Measurements from ENCODE around the gene CHRNA4. TPM values are rescaled to one million over a fixed set of nuclear protein-coding genes. Genes with fewer than 3 reads are reported as not detected.

The CHRNA4 gene
- total RNA-seq, 1 donor from 2014 or later, result not detected

- H3K27ac ChIP-seq, result no peak overlapping the region
- H3K4me3 ChIP-seq, result no peak overlapping the region
- intact Hi-C loops (cut with DNase I), result no loop called here
- H3K4me1 ChIP-seq, result no peaks in the 10 kb centered on the region
- ATAC-seq (no peak), DNase-seq (no peak)
- no peak for TF ChIP-seq CTCF (IDR thresholded peaks at IDR 0.05)
- no peaks in the 10 kb centered on the region for H3K9me3 ChIP-seq
- no peaks in the 10 kb centered on the region for H3K36me3 ChIP-seq
- peaks cover 21% of the 10 kb centered on the region for H3K27me3 ChIP-seq (ENCODE audit: low read depth)
Observed at GRCh38 chr20:63398744-63399514, 37.8 kb upstream of the CHRNA4 start.

GRCh38 chr20:63397946-63398450, 36.8 kb upstream of the CHRNA4 start:
- intact Hi-C loops (cut with DNase I), result no loop called here
- DNase-seq, result no peak

GRCh38 chr20:63397155-63397843, 36.1 kb upstream of the CHRNA4 start:
- ATAC-seq (no peak), DNase-seq (no peak)
- intact Hi-C loops (cut with DNase I), result no loop called here
- no peak for TF ChIP-seq CTCF (IDR thresholded peaks at IDR 0.05)
- H3K27me3 ChIP-seq (ENCODE audit: low read depth), result peaks cover 29% of the 10 kb centered on the region
- no peak overlapping the region for H3K27ac ChIP-seq
- no peaks in the 10 kb centered on the region for H3K9me3 ChIP-seq
- H3K4me3 ChIP-seq, result no peak overlapping the region
- no peaks in the 10 kb centered on the region for H3K4me1 ChIP-seq
- no peaks in the 10 kb centered on the region for H3K36me3 ChIP-seq

More at GRCh38 chr20:63397946-63398450, 36.8 kb upstream of the CHRNA4 start:
- TF ChIP-seq CTCF (IDR thresholded peaks at IDR 0.05), result no peak
- ATAC-seq, result no peak
- H3K27ac ChIP-seq, result no peak overlapping the region
- H3K4me3 ChIP-seq, result no peak overlapping the region
- no peaks in the 10 kb centered on the region for H3K9me3 ChIP-seq
- no peaks in the 10 kb centered on the region for H3K36me3 ChIP-seq
- H3K4me1 ChIP-seq, result no peaks in the 10 kb centered on the region
- H3K27me3 ChIP-seq (ENCODE audit: low read depth), result peaks cover 27% of the 10 kb centered on the region

- Histone ChIP-seq H3K27me3 (ENCODE audit: low read depth) (peaks cover 30% of the 10 kb centered on the region), H3K4me3 (no peak overlapping the region), H3K9me3 (no peaks in the 10 kb centered on the region), H3K36me3 (no peaks in the 10 kb centered on the region), H3K27ac (no peak overlapping the region), H3K4me1 (no peaks in the 10 kb centered on the region)
- ATAC-seq (no peak), DNase-seq (no peak)
- intact Hi-C loops (cut with DNase I), result no loop called here
- no peak for TF ChIP-seq CTCF (IDR thresholded peaks at IDR 0.05)
Observed at GRCh38 chr20:63396300-63396699, 35.2 kb upstream of the CHRNA4 start.

- Histone ChIP-seq H3K9me3 (no peaks in the 10 kb centered on the region), H3K27me3 (ENCODE audit: low read depth) (peaks cover 30% of the 10 kb centered on the region), H3K4me1 (no peaks in the 10 kb centered on the region), H3K27ac (no peak overlapping the region), H3K36me3 (no peaks in the 10 kb centered on the region), H3K4me3 (no peak overlapping the region)
- TF ChIP-seq CTCF (IDR thresholded peaks at IDR 0.05), result no peak
- ATAC-seq, result no peak
- intact Hi-C loops (cut with DNase I), result no loop called here
- no peak for DNase-seq
Observed at GRCh38 chr20:63395723-63396122, 34.6 kb upstream of the CHRNA4 start.

Measured in lower lobe of right lung (tissue), 2 donors.